HepG2 (cell line): Measurements from ENCODE around the gene GJA10. TPM values are rescaled to one million over a fixed set of nuclear protein-coding genes. Genes with fewer than 3 reads are reported as not detected.

Experiments used
- ELF3 ChIP-seq: IDR thresholded peaks from 2 replicates; pipeline ENCODE4 v1.6.1; 2016; ENCODE audit warnings: missing genetic modification reagents, missing compliant biosample characterization
- ELF4 ChIP-seq: sonication (generic); formaldehyde crosslinking; IDR thresholded peaks from 2 replicates; pipeline ENCODE4 v1.5.0; 2020; ENCODE audit warnings: missing genetic modification reagents, mild to moderate bottlenecking, moderate library complexity, borderline replicate concordance
- HMG20A ChIP-seq: IDR thresholded peaks from 2 replicates; pipeline ENCODE4 v1.6.1; 2016; ENCODE audit warnings: borderline replicate concordance
- IRF9 ChIP-seq: sonication (generic); formaldehyde crosslinking; IDR thresholded peaks from 2 replicates; pipeline ENCODE4 v1.8.0; 2022; ENCODE audit warnings: missing genetic modification reagents, mild to moderate bottlenecking, borderline replicate concordance
- KDM5B ChIP-seq: sonication (generic); formaldehyde crosslinking; IDR thresholded peaks from 2 replicates; pipeline ENCODE4 v1.4.0; 2020; ENCODE audit warnings: missing genetic modification reagents, mild to moderate bottlenecking, borderline replicate concordance
- NFKBIZ ChIP-seq: IDR thresholded peaks from 2 replicates; pipeline ENCODE4 v1.6.1; 2018; ENCODE audit warnings: missing genetic modification reagents, missing compliant biosample characterization
- SATB2 ChIP-seq: sonication (generic); formaldehyde crosslinking; IDR thresholded peaks from 2 replicates; pipeline ENCODE4 v1.5.0; 2020; ENCODE audit warnings: missing genetic modification reagents
- ZBTB3 ChIP-seq: sonication (generic); formaldehyde crosslinking; IDR thresholded peaks from 2 replicates; pipeline ENCODE4 v1.4.0; 2020; ENCODE audit warnings: low read depth, mild to moderate bottlenecking, moderate library complexity, missing genetic modification reagents, borderline replicate concordance
- ZFP37 ChIP-seq: sonication (generic); formaldehyde crosslinking; IDR thresholded peaks from 2 replicates; pipeline ENCODE4 v1.4.0; 2020; ENCODE audit warnings: missing genetic modification reagents, borderline replicate concordance
- ZFP62 ChIP-seq: sonication (generic); formaldehyde crosslinking; IDR thresholded peaks from 2 replicates; pipeline ENCODE4 v1.4.0; 2020; ENCODE audit warnings: missing genetic modification reagents
- ZNF281 ChIP-seq: sonication (generic); formaldehyde crosslinking; IDR thresholded peaks from 2 replicates; pipeline ENCODE4 v1.4.0; 2020; ENCODE audit warnings: missing genetic modification reagents, borderline replicate concordance
- ZNF296 ChIP-seq: sonication (generic); formaldehyde crosslinking; conservative IDR thresholded peaks from 2 replicates; pipeline ENCODE4 v1.5.0; 2020; ENCODE audit warnings: mild to moderate bottlenecking, missing genetic modification reagents
- ZNF329 ChIP-seq: sonication (generic); formaldehyde crosslinking; IDR thresholded peaks from 2 replicates; pipeline ENCODE4 v1.9.0; 2021; ENCODE audit warnings: low read depth, mild to moderate bottlenecking, missing genetic modification reagents
- ZNF558 ChIP-seq: sonication (generic); formaldehyde crosslinking; IDR thresholded peaks from 2 replicates; pipeline ENCODE4 v1.9.0; 2022; ENCODE audit warnings: mild to moderate bottlenecking, missing genetic modification reagents, borderline replicate concordance
- ZNF572 ChIP-seq: sonication (generic); formaldehyde crosslinking; IDR thresholded peaks from 2 replicates; pipeline ENCODE4 v1.5.1; 2020; ENCODE audit warnings: mild to moderate bottlenecking, missing genetic modification reagents
- ZNF589 ChIP-seq: sonication (generic); formaldehyde crosslinking; conservative IDR thresholded peaks from 2 replicates; pipeline ENCODE4 v1.8.0; 2022; ENCODE audit warnings: mild to moderate bottlenecking, moderate library complexity, missing genetic modification reagents
- ZNF629 ChIP-seq: sonication (generic); formaldehyde crosslinking; conservative IDR thresholded peaks from 2 replicates; pipeline ENCODE4 v1.5.0; 2020; ENCODE audit warnings: missing genetic modification reagents
- ZNF75D ChIP-seq: sonication (generic); formaldehyde crosslinking; IDR thresholded peaks from 2 replicates; pipeline ENCODE4 v1.8.1; 2023; ENCODE audit warnings: missing genetic modification reagents, mild to moderate bottlenecking, borderline replicate concordance
- ZNF83 ChIP-seq: sonication (generic); formaldehyde crosslinking; IDR thresholded peaks from 2 replicates; pipeline ENCODE4 v1.4.0; 2020; ENCODE audit warnings: missing genetic modification reagents, mild to moderate bottlenecking, borderline replicate concordance
- ZSCAN25 ChIP-seq: sonication (generic); formaldehyde crosslinking; IDR thresholded peaks from 2 replicates; pipeline ENCODE4 v1.8.0; 2022; ENCODE audit warnings: mild to moderate bottlenecking, missing genetic modification reagents
- polyA plus RNA-seq, 8 experiments: library from polyadenylated mRNA; depleted of rRNA in 3 of 8; stranded (reverse) in 7 of 8; unstranded in 1 of 8; fragments of >200 nt; fragmentation: Illumina TruSeq in 4 of 8; extraction: Trizol in 4 of 8; gene quantifications; 2 replicates each; pipeline versions ENCODE4 v1.2.1 to v1.2.3, GENCODE V29; 2011 to 2016; ENCODE audit warnings: low read depth in 4 of 8, missing spikeins in 1 of 8, mixed read lengths in 1 of 8; ENCODE audit not compliant: insufficient read depth in 1 of 8
- total RNA-seq, 5 experiments: library from RNA; depleted of rRNA; stranded (reverse); fragments of >200 nt; fragmentation: Illumina TruSeq; extraction: Trizol; gene quantifications; 2 replicates each; pipeline ENCODE4 v1.2.3, GENCODE V29; 2016; ENCODE audit warnings: low read depth in 1 of 5
- TF ChIP-seq, protein P1 (sequence below): sonication (generic); formaldehyde crosslinking; IDR thresholded peaks from 2 replicates; pipeline ENCODE4 v1.8.1; 2023; ENCODE audit warnings: mild to moderate bottlenecking, moderate library complexity, missing genetic modification reagents
- TF ChIP-seq, protein P2 (sequence below): sonication (generic); formaldehyde crosslinking; IDR thresholded peaks from 2 replicates; pipeline ENCODE4; 2020; ENCODE audit warnings: missing genetic modification reagents, mild to moderate bottlenecking, borderline replicate concordance

GJA10 gene
- total and polyA plus RNA-seq, 2 of the 13 experiments (the other 11 are each of a cell fraction or from before 2014, with no cell fraction given) = not detected

DNA sequence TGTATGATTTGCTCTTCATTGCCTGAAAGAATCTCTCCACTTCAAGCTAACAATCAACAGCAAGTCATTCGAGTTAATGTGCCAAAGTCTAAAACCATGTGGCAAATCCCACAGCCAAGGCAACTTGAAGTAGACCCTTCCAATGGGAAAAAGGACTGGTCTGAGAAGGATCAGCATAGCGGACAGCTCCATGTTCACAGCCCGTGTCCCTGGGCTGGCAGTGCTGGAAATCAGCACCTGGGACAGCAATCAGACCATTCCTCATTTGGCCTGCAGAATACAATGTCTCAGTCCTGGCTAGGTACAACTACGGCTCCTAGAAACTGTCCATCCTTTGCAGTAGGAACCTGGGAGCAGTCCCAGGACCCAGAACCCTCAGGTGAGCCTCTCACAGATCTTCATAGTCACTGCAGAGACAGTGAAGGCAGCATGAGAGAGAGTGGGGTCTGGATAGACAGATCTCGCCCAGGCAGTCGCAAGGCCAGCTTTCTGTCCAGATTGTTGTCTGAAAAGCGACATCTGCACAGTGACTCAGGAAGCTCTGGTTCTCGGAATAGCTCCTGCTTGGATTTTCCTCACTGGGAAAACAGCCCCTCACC is 1.1 kb downstream of the GJA10 start (continued):
- TF ChIP-seq ZBTB3 (CRISPR knock-in tag) = no peak
- TF ChIP-seq SATB2 = peak; percentile 84; the same call in 1 of the 2 replicates
- TF ChIP-seq IRF9 (CRISPR knock-in tag) = peak; percentile 59
- TF ChIP-seq ZNF75D (CRISPR knock-in tag) = no peak
- TF ChIP-seq ZNF281 (CRISPR knock-in tag) = peak; percentile 59; the same call in 1 of the 2 replicates
- TF ChIP-seq ZFP62 (CRISPR knock-in tag) = no peak
- TF ChIP-seq ZSCAN25 (CRISPR knock-in tag) = no peak
- no peak for TF ChIP-seq ZNF572 (CRISPR knock-in tag)
- peak; percentile 83; the same call in 1 of the 2 replicates for TF ChIP-seq ZNF329
- no peak; the same call in 1 of the 2 replicates for TF ChIP-seq HMG20A
- TF ChIP-seq, protein P1, sequence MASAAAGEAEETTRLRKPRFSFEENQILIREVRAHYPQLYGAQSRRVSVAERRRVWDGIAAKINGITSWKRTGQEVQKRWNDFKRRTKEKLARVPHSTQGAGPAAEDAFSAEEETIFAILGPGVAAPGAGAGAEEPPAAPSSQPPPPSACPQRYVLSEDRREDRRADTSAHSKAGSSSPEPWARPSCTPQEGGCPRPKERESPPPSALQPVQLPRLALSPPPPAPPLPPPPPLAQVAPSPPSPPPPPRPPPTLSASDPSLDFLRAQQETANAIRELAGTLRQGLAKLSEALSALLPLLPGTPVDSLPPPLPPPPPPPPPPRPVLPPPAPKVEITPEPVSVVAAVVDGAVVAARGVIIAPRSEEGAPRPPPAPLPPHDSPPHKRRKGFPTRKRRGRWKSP (CRISPR knock-in tag) = peak; percentile 68
- TF ChIP-seq KDM5B = peak; percentile 65; the same call in 1 of the 2 replicates
- no peak for TF ChIP-seq ELF4 (CRISPR knock-in tag)
- TF ChIP-seq ELF3 (CRISPR knock-in tag) = peak; percentile 60
- TF ChIP-seq ZNF296 (CRISPR knock-in tag) = peak; percentile 73; the same call in 1 of the 2 replicates
- TF ChIP-seq NFKBIZ (CRISPR knock-in tag) = peak; percentile 75; the same call in 1 of the 2 replicates
- peak; percentile 95 for TF ChIP-seq ZNF589 (CRISPR knock-in tag)
- TF ChIP-seq ZNF83 (CRISPR knock-in tag) = 0 out of 2 replicates have a peak, but pooled peaks have one; percentile 60
- TF ChIP-seq ZFP37 (CRISPR knock-in tag) = peak; percentile 90; the same call in 1 of the 2 replicates
- TF ChIP-seq ZNF629 (CRISPR knock-in tag) = 0 out of 2 replicates have a peak, but pooled peaks have one; percentile 19
- TF ChIP-seq, protein P2, sequence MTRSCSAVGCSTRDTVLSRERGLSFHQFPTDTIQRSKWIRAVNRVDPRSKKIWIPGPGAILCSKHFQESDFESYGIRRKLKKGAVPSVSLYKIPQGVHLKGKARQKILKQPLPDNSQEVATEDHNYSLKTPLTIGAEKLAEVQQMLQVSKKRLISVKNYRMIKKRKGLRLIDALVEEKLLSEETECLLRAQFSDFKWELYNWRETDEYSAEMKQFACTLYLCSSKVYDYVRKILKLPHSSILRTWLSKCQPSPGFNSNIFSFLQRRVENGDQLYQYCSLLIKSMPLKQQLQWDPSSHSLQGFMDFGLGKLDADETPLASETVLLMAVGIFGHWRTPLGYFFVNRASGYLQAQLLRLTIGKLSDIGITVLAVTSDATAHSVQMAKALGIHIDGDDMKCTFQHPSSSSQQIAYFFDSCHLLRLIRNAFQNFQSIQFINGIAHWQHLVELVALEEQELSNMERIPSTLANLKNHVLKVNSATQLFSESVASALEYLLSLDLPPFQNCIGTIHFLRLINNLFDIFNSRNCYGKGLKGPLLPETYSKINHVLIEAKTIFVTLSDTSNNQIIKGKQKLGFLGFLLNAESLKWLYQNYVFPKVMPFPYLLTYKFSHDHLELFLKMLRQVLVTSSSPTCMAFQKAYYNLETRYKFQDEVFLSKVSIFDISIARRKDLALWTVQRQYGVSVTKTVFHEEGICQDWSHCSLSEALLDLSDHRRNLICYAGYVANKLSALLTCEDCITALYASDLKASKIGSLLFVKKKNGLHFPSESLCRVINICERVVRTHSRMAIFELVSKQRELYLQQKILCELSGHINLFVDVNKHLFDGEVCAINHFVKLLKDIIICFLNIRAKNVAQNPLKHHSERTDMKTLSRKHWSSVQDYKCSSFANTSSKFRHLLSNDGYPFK = no peak
- peak; percentile 37; the same call in 1 of the 2 replicates for TF ChIP-seq ZNF558 (CRISPR knock-in tag)
